DMS79 treated with DMSO at 0.1 percent for 48 hours (cell line): ENCODE results near the gene CREB3L1.
A peak's percentile ranks its signal among the peaks of the same experiment; 100 is the strongest.

Experiments used
- DNase-seq: peaks from one replicate; lab custom pipeline; 2025; lab: John Stamatoyannopoulos, UW

CREB3L1 gene, protein sequence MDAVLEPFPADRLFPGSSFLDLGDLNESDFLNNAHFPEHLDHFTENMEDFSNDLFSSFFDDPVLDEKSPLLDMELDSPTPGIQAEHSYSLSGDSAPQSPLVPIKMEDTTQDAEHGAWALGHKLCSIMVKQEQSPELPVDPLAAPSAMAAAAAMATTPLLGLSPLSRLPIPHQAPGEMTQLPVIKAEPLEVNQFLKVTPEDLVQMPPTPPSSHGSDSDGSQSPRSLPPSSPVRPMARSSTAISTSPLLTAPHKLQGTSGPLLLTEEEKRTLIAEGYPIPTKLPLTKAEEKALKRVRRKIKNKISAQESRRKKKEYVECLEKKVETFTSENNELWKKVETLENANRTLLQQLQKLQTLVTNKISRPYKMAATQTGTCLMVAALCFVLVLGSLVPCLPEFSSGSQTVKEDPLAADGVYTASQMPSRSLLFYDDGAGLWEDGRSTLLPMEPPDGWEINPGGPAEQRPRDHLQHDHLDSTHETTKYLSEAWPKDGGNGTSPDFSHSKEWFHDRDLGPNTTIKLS

GRCh38 chr11:46277622-46278386 lies at the start of gene CREB3L1:
Gene CREB3L1, plus strand, starts transcription at chr11:46277662. Its CDS starts 450 bp downstream, at chr11:46278112.
- no peak for DNase-seq

- DNase-seq, result no peak
Measured at GRCh38 chr11:46229230-46229629, 48.2 kb upstream of the CREB3L1 start.

DNA sequence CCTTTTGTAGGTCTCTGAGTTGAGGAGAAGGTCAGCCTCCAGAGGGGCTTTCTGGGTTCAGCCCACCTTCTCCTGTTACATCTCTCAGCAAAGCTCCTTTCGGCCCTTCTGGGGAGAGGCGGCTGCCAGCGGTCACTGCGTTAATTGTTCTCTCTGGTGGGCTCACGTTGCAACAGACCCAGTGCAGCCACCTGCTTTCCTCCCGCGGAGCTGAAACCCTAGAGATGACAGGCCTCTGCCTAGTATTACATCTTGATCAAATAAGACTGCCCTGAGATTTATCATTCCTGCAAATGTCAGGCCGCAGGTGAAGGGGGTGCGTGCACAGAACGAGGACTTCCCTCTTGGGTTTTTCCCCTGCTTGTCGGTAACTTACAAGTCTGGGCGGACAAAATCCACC lies 43.2 kb upstream of the CREB3L1 start:
- no peak for DNase-seq

GRCh38 chr11:46235777-46236688 lies 41.4 kb upstream of the CREB3L1 start:
- no peak for DNase-seq

DNA sequence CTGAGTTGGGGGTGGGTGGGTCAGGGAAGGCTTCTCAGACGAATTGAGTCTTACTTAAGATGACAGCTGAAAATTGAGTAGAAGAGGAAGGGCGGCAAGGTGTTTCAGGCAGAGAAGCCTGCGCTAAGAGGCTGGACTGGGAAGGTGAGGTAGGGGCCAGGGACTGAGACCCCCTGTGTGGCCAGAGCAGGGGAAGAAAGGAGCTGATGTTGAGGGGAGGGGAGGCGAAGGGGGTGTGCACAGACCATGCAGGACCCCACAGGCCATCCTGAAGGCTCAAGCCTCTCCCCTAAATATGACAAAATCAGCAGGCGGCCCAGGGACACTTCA lies 40.6 kb upstream of the CREB3L1 start:
- DNase-seq, result no peak

GRCh38 chr11:46237248-46238077 lies 40.0 kb upstream of the CREB3L1 start:
- DNase-seq, result peak; percentile 37

DNA sequence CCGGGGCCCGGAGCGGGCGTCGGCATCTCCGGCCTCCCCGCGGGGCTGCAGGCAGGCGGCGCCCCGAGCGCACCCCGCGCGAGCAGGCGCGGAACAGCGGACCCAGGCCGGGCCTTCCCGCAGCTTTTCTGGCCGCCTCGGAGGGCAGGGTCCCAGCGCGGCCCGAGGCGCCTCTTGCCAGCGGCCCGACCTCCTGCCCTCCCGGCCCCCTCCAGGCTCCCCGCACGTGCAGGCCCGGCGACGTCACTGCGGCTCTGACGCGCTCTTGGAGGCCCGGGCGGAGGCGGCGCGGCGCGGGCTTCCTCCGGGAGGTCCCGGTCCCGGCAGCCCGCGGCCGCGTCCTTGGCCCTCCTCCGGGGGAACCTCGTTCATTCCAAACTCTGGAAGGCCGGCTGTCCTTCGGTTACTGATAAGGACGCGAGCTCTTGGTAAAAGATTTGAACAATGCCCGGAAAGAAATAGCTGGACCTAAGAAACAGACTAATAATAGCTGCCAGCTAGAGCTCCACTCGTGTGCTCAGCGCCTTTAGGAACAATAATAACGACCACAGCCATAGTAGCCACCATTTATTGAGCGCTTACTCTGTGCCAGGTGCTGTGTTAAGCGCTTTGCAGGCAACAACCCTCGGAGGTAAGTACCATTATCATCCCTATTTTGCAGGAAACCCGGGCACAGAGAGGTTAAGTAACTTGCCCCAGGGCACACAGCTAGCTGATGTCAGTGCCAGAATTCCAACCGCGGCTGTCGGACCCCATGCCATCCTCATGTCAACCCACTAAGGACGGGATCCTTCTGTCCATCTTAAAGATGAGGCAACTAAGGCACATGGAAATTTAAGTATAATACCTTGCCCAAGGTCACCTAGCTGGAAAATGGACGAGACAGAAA lies 39.1 kb upstream of the CREB3L1 start:
- peak; percentile 8 for DNase-seq

GRCh38 chr11:46238967-46239800 lies 38.3 kb upstream of the CREB3L1 start:
- peak; percentile 68 for DNase-seq

DNA sequence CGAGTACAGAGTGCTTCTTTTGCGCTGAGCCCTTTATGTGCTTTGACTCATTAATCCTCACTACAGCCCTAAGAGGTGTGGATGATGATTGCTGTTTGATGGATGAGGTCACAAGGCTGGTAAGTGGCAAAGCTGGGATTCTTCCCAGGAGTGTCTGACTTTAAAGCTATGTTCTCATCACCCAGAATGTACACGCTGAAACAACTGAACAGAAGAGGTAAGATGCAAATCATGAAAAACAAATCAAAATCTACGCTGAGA lies 37.7 kb upstream of the CREB3L1 start:
- DNase-seq, result peak; percentile 16

DNA sequence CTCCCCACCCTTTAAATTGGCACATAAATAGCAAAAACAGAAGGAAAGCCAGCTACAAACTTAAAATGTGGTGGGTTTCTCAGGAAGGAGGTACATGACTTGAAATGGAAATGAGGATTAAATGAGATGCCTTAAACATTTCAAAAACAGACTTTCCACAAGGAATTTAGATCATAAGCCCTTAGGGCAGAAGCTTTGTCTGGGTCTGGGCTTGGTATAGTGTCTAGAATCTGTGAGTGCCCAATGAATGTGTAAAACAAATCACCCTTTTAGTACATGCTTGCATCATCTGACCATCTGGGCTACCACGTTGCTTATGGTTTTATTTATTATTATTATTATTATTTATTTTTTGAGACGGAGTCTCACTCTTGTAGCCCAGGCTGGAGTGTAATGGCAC lies 37.1 kb upstream of the CREB3L1 start:
- DNase-seq, result no peak

GRCh38 chr11:46240861-46241260 lies 36.6 kb upstream of the CREB3L1 start:
- no peak for DNase-seq

GRCh38 chr11:46242041-46242951 lies 35.2 kb upstream of the CREB3L1 start:
- DNase-seq, result peak; percentile 28

GRCh38 chr11:46242952-46243795 lies 34.3 kb upstream of the CREB3L1 start:
- DNase-seq, result peak; percentile 87

- no peak for DNase-seq
Measured at GRCh38 chr11:46243796-46244109, 33.7 kb upstream of the CREB3L1 start.

DNA sequence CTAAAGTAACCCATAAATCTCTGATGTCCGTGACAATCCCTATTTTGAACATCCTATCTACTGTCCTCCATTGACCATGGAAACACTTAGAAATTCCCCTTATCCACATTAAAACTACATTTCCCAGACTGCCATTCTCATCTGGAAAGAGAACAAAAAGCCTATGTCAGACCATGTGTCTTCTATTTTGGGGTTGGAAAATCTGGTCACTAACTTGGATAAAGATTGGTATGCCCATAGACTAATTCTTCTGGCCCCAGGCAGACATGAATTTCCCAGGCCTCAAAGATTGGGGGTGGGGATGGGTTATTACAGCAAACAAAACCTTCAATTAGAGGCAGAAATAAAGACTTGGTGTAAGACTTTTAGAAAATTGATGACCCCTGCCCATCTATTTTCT lies 30.9 kb upstream of the CREB3L1 start:
- no peak for DNase-seq

GRCh38 chr11:46247090-46247489 lies 30.4 kb upstream of the CREB3L1 start:
- no peak for DNase-seq

GRCh38 chr11:46247659-46248058 lies 29.8 kb upstream of the CREB3L1 start:
- DNase-seq, result peak; percentile 59
